Parathyroid adenoma (tissue), 2 donors: Measurements from ENCODE around the gene UBB.
A peak's percentile ranks its signal among the peaks of the same experiment; 100 is the strongest.
"Not testable (repeated sequence)": the region's sequence is repeated elsewhere in the genome, so short reads cannot be mapped to it uniquely, and the experiment has no call there.

Experiments
- H2AFZ ChIP-seq: fragments of 300-600 bp; sonication (generic); one replicate; pipeline ENCODE4 v1.7.0; 2017; ENCODE audit warnings: antibody characterized with exemption, mild to moderate bottlenecking
- H3K27ac ChIP-seq: fragments of 300-600 bp; sonication (generic); one replicate; pipeline ENCODE4 v1.7.0; 2017
- H3K27me3 ChIP-seq: fragments of 300-600 bp; sonication (generic); one replicate; pipeline ENCODE4 v1.7.0; 2017; ENCODE audit warnings: low read length; ENCODE audit not compliant: control insufficient read depth, insufficient read depth
- H3K36me3 ChIP-seq: fragments of 300-600 bp; sonication (generic); one replicate; pipeline ENCODE4 v1.7.0; 2017; ENCODE audit warnings: low read length; ENCODE audit not compliant: control insufficient read depth, insufficient read depth
- H3K4me1 ChIP-seq: fragments of 300-600 bp; sonication (generic); one replicate; pipeline ENCODE4 v1.7.0; 2017; ENCODE audit warnings: control low read depth
- H3K4me2 ChIP-seq: fragments of 300-600 bp; sonication (generic); one replicate; pipeline ENCODE4 v1.7.0; 2017; ENCODE audit warnings: low read length
- H3K4me3 ChIP-seq: fragments of 300-600 bp; sonication (generic); one replicate; pipeline ENCODE4 v1.7.0; 2017; ENCODE audit warnings: low read depth, low read length
- H3K79me2 ChIP-seq: fragments of 300-600 bp; sonication (generic); one replicate; pipeline ENCODE4 v1.7.0; 2017; ENCODE audit warnings: control low read depth
- H3K9ac ChIP-seq: fragments of 300-600 bp; sonication (generic); one replicate; pipeline ENCODE4 v1.7.0; 2017; ENCODE audit warnings: mild to moderate bottlenecking
- H3K9me3 ChIP-seq: fragments of 300-600 bp; sonication (generic); one replicate; pipeline ENCODE4 v1.7.0; 2017; ENCODE audit warnings: low read length; ENCODE audit not compliant: control insufficient read depth
- CTCF ChIP-seq: fragments of 300-600 bp; sonication (generic); IDR thresholded peaks from one replicate; pipeline ENCODE4 v1.7.0; 2017; ENCODE audit warnings: antibody characterized with exemption, mild to moderate bottlenecking
- donor health status: primary hyperparathyroidism.

Gene UBB

GRCh38 chr17:16379654-16380053, 1.2 kb upstream of the UBB start:
- Histone ChIP-seq H3K36me3 (no peaks in the 10 kb centered on the region), H3K4me2 (no peak overlapping the region), H3K4me1 (peaks cover 10% of the 10 kb centered on the region), H3K27ac (no peak overlapping the region), H2AFZ (no peak overlapping the region), H3K79me2 (peaks cover 20% of the 10 kb centered on the region), H3K27me3 (no peaks in the 10 kb centered on the region), H3K9me3 (no peaks in the 10 kb centered on the region), H3K9ac (no peak overlapping the region), H3K4me3 (no peak overlapping the region)
- TF ChIP-seq CTCF: no peak

- H3K79me2 ChIP-seq: peaks cover 20% of the 10 kb centered on the region
- peak overlapping the region; percentile 2 for H3K9ac ChIP-seq
- no peak for TF ChIP-seq CTCF
- H3K4me3 ChIP-seq: peak overlapping the region; percentile 85
- peaks cover 10% of the 10 kb centered on the region for H3K4me1 ChIP-seq
- peak overlapping the region; percentile 92 for H3K27ac ChIP-seq
- peak overlapping the region; percentile 91 for H3K4me2 ChIP-seq
- H2AFZ ChIP-seq: no peak overlapping the region
- H3K36me3 ChIP-seq: no peaks in the 10 kb centered on the region
- no peaks in the 10 kb centered on the region for H3K9me3 ChIP-seq
- no peaks in the 10 kb centered on the region for H3K27me3 ChIP-seq
Measured at GRCh38 chr17:16381496-16381820, 567 bp downstream of the UBB start.

- H3K4me2 ChIP-seq: peak overlapping the region; percentile 5
- H2AFZ ChIP-seq: no peak overlapping the region
- peak overlapping the region; percentile 53 for H3K27ac ChIP-seq
- H3K79me2 ChIP-seq: peaks cover 20% of the 10 kb centered on the region
- H3K9me3 ChIP-seq: no peaks in the 10 kb centered on the region
- peaks cover 10% of the 10 kb centered on the region for H3K4me1 ChIP-seq
- no peaks in the 10 kb centered on the region for H3K36me3 ChIP-seq
- TF ChIP-seq CTCF: no peak
- no peak overlapping the region for H3K9ac ChIP-seq
- H3K4me3 ChIP-seq: no peak overlapping the region
- no peaks in the 10 kb centered on the region for H3K27me3 ChIP-seq
Measured at GRCh38 chr17:16383216-16383615, 2.3 kb downstream of the UBB start.

- Histone ChIP-seq H3K27me3 (no peaks in the 10 kb centered on the region), H3K36me3 (no peaks in the 10 kb centered on the region), H3K27ac (peak overlapping the region; percentile 53), H3K4me3 (no peak overlapping the region), H3K4me2 (peak overlapping the region; percentile 41), H3K9me3 (no peaks in the 10 kb centered on the region), H3K4me1 (peaks cover 10% of the 10 kb centered on the region), H3K79me2 (peaks cover 20% of the 10 kb centered on the region), H3K9ac (no peak overlapping the region), H2AFZ (no peak overlapping the region)
- no peak for TF ChIP-seq CTCF
Measured at GRCh38 chr17:16383772-16384287, 2.9 kb downstream of the UBB start.

GRCh38 chr17:16384557-16384956, 3.7 kb downstream of the UBB start:
- no peaks in the 10 kb centered on the region for H3K36me3 ChIP-seq
- TF ChIP-seq CTCF: no peak
- H3K4me3 ChIP-seq: no peak overlapping the region
- no peak overlapping the region for H2AFZ ChIP-seq
- H3K4me2 ChIP-seq: peak overlapping the region; percentile 41
- peaks cover 10% of the 10 kb centered on the region for H3K4me1 ChIP-seq
- no peaks in the 10 kb centered on the region for H3K9me3 ChIP-seq
- H3K79me2 ChIP-seq: peaks cover 20% of the 10 kb centered on the region
- H3K27ac ChIP-seq: peak overlapping the region; percentile 53
- no peak overlapping the region for H3K9ac ChIP-seq
- H3K27me3 ChIP-seq: no peaks in the 10 kb centered on the region

- not testable (repeated sequence) for H3K36me3 ChIP-seq, H3K4me2 ChIP-seq, H3K9me3 ChIP-seq, H3K4me1 ChIP-seq, H3K4me3 ChIP-seq, H3K27me3 ChIP-seq, H3K9ac ChIP-seq
- Histone ChIP-seq H2AFZ (peak overlapping the region; percentile 81), H3K27ac (peak overlapping the region; percentile 43), H3K79me2 (peaks cover 20% of the 10 kb centered on the region)
Measured at GRCh38 chr17:16386126-16386507, 5.2 kb downstream of the UBB start.
